Measurements from ENCODE around the gene DNAJA1.

The DNAJA1 gene

GRCh38 chr9:33019797-33020196, 5.3 kb upstream of the DNAJA1 start:
- H3K36me3 Mint-ChIP-seq (ENCODE audit: low read depth): peaks cover 41% of the 10 kb centered on the region
- H3K27me3 Mint-ChIP-seq: no peaks in the 10 kb centered on the region
- H3K4me1 Mint-ChIP-seq (ENCODE audit: low read depth): peaks cover 35% of the 10 kb centered on the region
- no peak overlapping the region for H3K4me3 Mint-ChIP-seq
- H3K27ac Mint-ChIP-seq: no peak overlapping the region
- no peaks in the 10 kb centered on the region for H3K9me3 Mint-ChIP-seq

GRCh38 chr9:33022303-33022702, 2.8 kb upstream of the DNAJA1 start:
- no peaks in the 10 kb centered on the region for H3K9me3 Mint-ChIP-seq
- no peak overlapping the region for H3K27ac Mint-ChIP-seq
- peaks cover 57% of the 10 kb centered on the region for H3K36me3 Mint-ChIP-seq (ENCODE audit: low read depth)
- no peaks in the 10 kb centered on the region for H3K27me3 Mint-ChIP-seq
- peaks cover 50% of the 10 kb centered on the region for H3K4me1 Mint-ChIP-seq (ENCODE audit: low read depth)
- H3K4me3 Mint-ChIP-seq: peak overlapping the region; percentile 95

- Mint-ChIP-seq H3K4me3 (peak overlapping the region; percentile 95), H3K4me1 (ENCODE audit: low read depth) (peaks cover 51% of the 10 kb centered on the region), H3K36me3 (ENCODE audit: low read depth) (peaks cover 60% of the 10 kb centered on the region), H3K27ac (peak overlapping the region; percentile 36), H3K9me3 (no peaks in the 10 kb centered on the region), H3K27me3 (no peaks in the 10 kb centered on the region)
Observed at GRCh38 chr9:33022755-33023154, 2.3 kb upstream of the DNAJA1 start.

GRCh38 chr9:33023661-33024060, 1.4 kb upstream of the DNAJA1 start:
- Mint-ChIP-seq H3K4me1 (ENCODE audit: low read depth) (peaks cover 60% of the 10 kb centered on the region), H3K9me3 (no peaks in the 10 kb centered on the region), H3K27ac (peak overlapping the region; percentile 97), H3K27me3 (no peaks in the 10 kb centered on the region), H3K4me3 (peak overlapping the region; percentile 95), H3K36me3 (ENCODE audit: low read depth) (peaks cover 68% of the 10 kb centered on the region)

- Mint-ChIP-seq H3K4me1 (ENCODE audit: low read depth) (peaks cover 67% of the 10 kb centered on the region), H3K4me3 (peak overlapping the region; percentile 95), H3K27me3 (no peaks in the 10 kb centered on the region), H3K27ac (peak overlapping the region; percentile 97), H3K9me3 (no peaks in the 10 kb centered on the region), H3K36me3 (ENCODE audit: low read depth) (peaks cover 70% of the 10 kb centered on the region)
Observed at GRCh38 chr9:33024126-33024965, 727 bp upstream of the DNAJA1 start.

GRCh38 chr9:33025572-33026342, 684 bp downstream of the DNAJA1 start:
- peak overlapping the region; percentile 95 for H3K4me3 Mint-ChIP-seq
- no peaks in the 10 kb centered on the region for H3K27me3 Mint-ChIP-seq
- H3K27ac Mint-ChIP-seq: peak overlapping the region; percentile 97
- peaks cover 77% of the 10 kb centered on the region for H3K36me3 Mint-ChIP-seq (ENCODE audit: low read depth)
- no peaks in the 10 kb centered on the region for H3K9me3 Mint-ChIP-seq
- peaks cover 80% of the 10 kb centered on the region for H3K4me1 Mint-ChIP-seq (ENCODE audit: low read depth)

GRCh38 chr9:33029231-33029786, 4.2 kb downstream of the DNAJA1 start:
- Mint-ChIP-seq H3K36me3 (ENCODE audit: low read depth) (peaks cover 81% of the 10 kb centered on the region), H3K27me3 (no peaks in the 10 kb centered on the region), H3K4me3 (peak overlapping the region; percentile 95), H3K4me1 (ENCODE audit: low read depth) (peaks cover 77% of the 10 kb centered on the region), H3K27ac (peak overlapping the region; percentile 32), H3K9me3 (no peaks in the 10 kb centered on the region)

- H3K36me3 Mint-ChIP-seq (ENCODE audit: low read depth): peaks cover 89% of the 10 kb centered on the region
- peak overlapping the region; percentile 33 for H3K4me3 Mint-ChIP-seq
- peaks cover 76% of the 10 kb centered on the region for H3K4me1 Mint-ChIP-seq (ENCODE audit: low read depth)
- peak overlapping the region; percentile 26 for H3K27ac Mint-ChIP-seq
- H3K27me3 Mint-ChIP-seq: no peaks in the 10 kb centered on the region
- H3K9me3 Mint-ChIP-seq: no peaks in the 10 kb centered on the region
Observed at GRCh38 chr9:33030285-33030684, 5.2 kb downstream of the DNAJA1 start.

GRCh38 chr9:33032292-33032691, 7.2 kb downstream of the DNAJA1 start:
- peak overlapping the region; percentile 78 for H3K27ac Mint-ChIP-seq
- H3K9me3 Mint-ChIP-seq: no peaks in the 10 kb centered on the region
- H3K4me3 Mint-ChIP-seq: peak overlapping the region; percentile 48
- H3K27me3 Mint-ChIP-seq: no peaks in the 10 kb centered on the region
- peaks cover 93% of the 10 kb centered on the region for H3K36me3 Mint-ChIP-seq (ENCODE audit: low read depth)
- peaks cover 61% of the 10 kb centered on the region for H3K4me1 Mint-ChIP-seq (ENCODE audit: low read depth)

GRCh38 chr9:33032865-33033264, 7.8 kb downstream of the DNAJA1 start:
- H3K9me3 Mint-ChIP-seq: no peaks in the 10 kb centered on the region
- no peaks in the 10 kb centered on the region for H3K27me3 Mint-ChIP-seq
- peak overlapping the region; percentile 48 for H3K4me3 Mint-ChIP-seq
- peaks cover 55% of the 10 kb centered on the region for H3K4me1 Mint-ChIP-seq (ENCODE audit: low read depth)
- H3K27ac Mint-ChIP-seq: peak overlapping the region; percentile 78
- H3K36me3 Mint-ChIP-seq (ENCODE audit: low read depth): peaks cover 94% of the 10 kb centered on the region

- peaks cover 17% of the 10 kb centered on the region for H3K4me1 Mint-ChIP-seq (ENCODE audit: low read depth)
- H3K27me3 Mint-ChIP-seq: no peaks in the 10 kb centered on the region
- no peak overlapping the region for H3K27ac Mint-ChIP-seq
- H3K4me3 Mint-ChIP-seq: no peak overlapping the region
- H3K36me3 Mint-ChIP-seq (ENCODE audit: low read depth): peaks cover 56% of the 10 kb centered on the region
- no peaks in the 10 kb centered on the region for H3K9me3 Mint-ChIP-seq
Observed at GRCh38 chr9:33040792-33041431, 15.8 kb downstream of the DNAJA1 start.

- Mint-ChIP-seq H3K27ac (no peak overlapping the region), H3K4me1 (ENCODE audit: low read depth) (peaks cover 17% of the 10 kb centered on the region), H3K9me3 (no peaks in the 10 kb centered on the region), H3K27me3 (no peaks in the 10 kb centered on the region), H3K36me3 (ENCODE audit: low read depth) (peaks cover 53% of the 10 kb centered on the region), H3K4me3 (no peak overlapping the region)
Observed at GRCh38 chr9:33041432-33042188, 16.5 kb downstream of the DNAJA1 start.

GRCh38 chr9:33042473-33042872, 17.4 kb downstream of the DNAJA1 start:
- Mint-ChIP-seq H3K27me3 (no peaks in the 10 kb centered on the region), H3K36me3 (ENCODE audit: low read depth) (peaks cover 53% of the 10 kb centered on the region), H3K4me3 (no peak overlapping the region), H3K27ac (no peak overlapping the region), H3K4me1 (ENCODE audit: low read depth) (peaks cover 17% of the 10 kb centered on the region), H3K9me3 (no peaks in the 10 kb centered on the region)

GRCh38 chr9:33043671-33044070, 18.6 kb downstream of the DNAJA1 start:
- Mint-ChIP-seq H3K4me3 (peak overlapping the region; percentile 80), H3K9me3 (no peaks in the 10 kb centered on the region), H3K4me1 (ENCODE audit: low read depth) (peaks cover 17% of the 10 kb centered on the region)

More at GRCh38 chr9:33043671-33044070, 18.6 kb downstream of the DNAJA1 start:
- peaks cover 50% of the 10 kb centered on the region for H3K36me3 Mint-ChIP-seq (ENCODE audit: low read depth)
- H3K27ac Mint-ChIP-seq: peak overlapping the region; percentile 67
- H3K27me3 Mint-ChIP-seq: no peaks in the 10 kb centered on the region

All from stimulated activated naive CD8-positive, alpha-beta T cell treated with anti-CD3 and anti-CD28 coated beads, Interleukin-15, Interleukin-2, amounts not matched to agents 100 ng/mL and 50 ng/mL, for 24 hours (primary cell).